ENCODE results near the gene PAFAH1B1. TPM values are rescaled to one million over a fixed set of nuclear protein-coding genes. Genes with fewer than 3 reads are reported as not detected.

PAFAH1B1 gene
- total and polyA plus RNA-seq, 2 experiments from 2014 or later, result 69.9 to 71.7 TPM

DNA sequence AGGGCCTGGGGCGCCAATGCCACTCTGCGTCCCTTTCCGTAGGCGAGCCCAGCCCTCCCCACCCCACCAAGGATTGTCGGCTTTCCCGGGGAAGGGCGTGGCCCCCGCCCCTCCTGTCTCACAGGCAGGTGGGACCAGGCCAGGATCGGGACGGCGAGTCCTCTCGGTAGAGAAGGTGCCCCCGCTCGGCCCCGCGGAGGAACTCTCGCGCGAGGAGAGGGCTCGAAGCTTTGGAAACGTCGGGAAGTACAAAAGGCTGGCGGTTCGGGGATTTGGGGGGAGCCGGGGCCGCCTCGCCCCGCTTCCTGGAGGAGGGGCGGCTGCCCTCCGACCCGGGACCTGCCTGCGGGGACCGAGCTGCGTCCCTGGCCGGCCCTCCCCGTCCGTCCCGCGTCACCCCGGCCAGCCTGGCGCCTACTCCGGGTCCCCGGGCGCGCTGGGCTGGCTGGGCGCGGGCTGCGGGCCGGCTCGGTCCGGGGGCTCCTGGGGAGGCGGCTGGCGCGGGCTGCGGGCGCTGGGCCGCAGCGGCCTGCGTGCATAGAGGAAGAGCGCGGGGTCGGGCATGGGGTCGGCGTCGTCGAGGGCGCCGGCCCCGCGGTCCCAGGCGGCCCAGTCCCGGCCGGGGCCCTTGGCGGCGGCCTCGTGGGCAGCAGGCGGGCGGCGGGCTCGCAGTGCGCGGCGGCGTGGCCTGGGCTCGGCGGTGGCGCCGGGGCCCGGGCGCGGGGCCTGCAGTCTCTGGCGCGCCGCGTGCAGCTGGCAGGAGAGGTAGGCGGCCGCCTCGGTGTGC lies 130.7 kb downstream of the PAFAH1B1 start:
- peak overlapping the region; percentile 57 for H3K4me3 ChIP-seq
- ATAC-seq, result peak; percentile 63

More for the DNA sequence above, 130.7 kb downstream of the PAFAH1B1 start:
- Histone ChIP-seq H3K4me1 (ENCODE audit: insufficient read depth) (peaks cover 28% of the 10 kb centered on the region), H3K27me3 (ENCODE audit: insufficient read depth) (peaks cover 3% of the 10 kb centered on the region; the same call in 1 of the 2 replicates), H3K27ac (ENCODE audit: low read depth) (no peak overlapping the region), H4K20me1 (replicated peaks; ENCODE audit: insufficient read depth) (peaks cover 3% of the 10 kb centered on the region; the same call in 1 of the 2 replicates), H3F3A (replicated peaks; ENCODE audit: low read depth) (peaks cover 10% of the 10 kb centered on the region), H3K36me3 (ENCODE audit: insufficient read depth) (no peaks in the 10 kb centered on the region), H2AFZ (no peak overlapping the region), H3K79me2 (replicated peaks; ENCODE audit: insufficient read depth) (no peaks in the 10 kb centered on the region), H3K4me2 (peak overlapping the region; percentile 80), H3K9me2 (ENCODE audit: insufficient read depth) (no peaks in the 10 kb centered on the region)
- H3K4me3 Mint-ChIP-seq, result peak overlapping the region; percentile 74
- peaks cover 3% of the 10 kb centered on the region; the same call in 1 of the 3 replicates for H3K36me3 Mint-ChIP-seq (ENCODE audit: low read depth)
- H3K9me3 Mint-ChIP-seq, result no peaks in the 10 kb centered on the region
- TF ChIP-seq EZH2 (IDR thresholded peaks at IDR 0.05; ENCODE audit: low read depth, unreplicated experiment), result no peak
- no peak for TF ChIP-seq ZNF114 (CRISPR knock-in tag; IDR thresholded peaks at IDR 0.05)
- TF ChIP-seq, protein P1, sequence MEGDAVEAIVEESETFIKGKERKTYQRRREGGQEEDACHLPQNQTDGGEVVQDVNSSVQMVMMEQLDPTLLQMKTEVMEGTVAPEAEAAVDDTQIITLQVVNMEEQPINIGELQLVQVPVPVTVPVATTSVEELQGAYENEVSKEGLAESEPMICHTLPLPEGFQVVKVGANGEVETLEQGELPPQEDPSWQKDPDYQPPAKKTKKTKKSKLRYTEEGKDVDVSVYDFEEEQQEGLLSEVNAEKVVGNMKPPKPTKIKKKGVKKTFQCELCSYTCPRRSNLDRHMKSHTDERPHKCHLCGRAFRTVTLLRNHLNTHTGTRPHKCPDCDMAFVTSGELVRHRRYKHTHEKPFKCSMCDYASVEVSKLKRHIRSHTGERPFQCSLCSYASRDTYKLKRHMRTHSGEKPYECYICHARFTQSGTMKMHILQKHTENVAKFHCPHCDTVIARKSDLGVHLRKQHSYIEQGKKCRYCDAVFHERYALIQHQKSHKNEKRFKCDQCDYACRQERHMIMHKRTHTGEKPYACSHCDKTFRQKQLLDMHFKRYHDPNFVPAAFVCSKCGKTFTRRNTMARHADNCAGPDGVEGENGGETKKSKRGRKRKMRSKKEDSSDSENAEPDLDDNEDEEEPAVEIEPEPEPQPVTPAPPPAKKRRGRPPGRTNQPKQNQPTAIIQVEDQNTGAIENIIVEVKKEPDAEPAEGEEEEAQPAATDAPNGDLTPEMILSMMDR (conservative IDR thresholded peaks at IDR 0.05; ENCODE audit: low read depth in 2 of 2), result no peak
- TF ChIP-seq EZH2phosphoT487 (IDR thresholded peaks at IDR 0.05; ENCODE audit: unreplicated experiment), result no peak
- no peak for TF ChIP-seq ZNF331 (CRISPR knock-in tag; IDR thresholded peaks at IDR 0.05; ENCODE audit: low read depth)
- TF ChIP-seq, protein P2, sequence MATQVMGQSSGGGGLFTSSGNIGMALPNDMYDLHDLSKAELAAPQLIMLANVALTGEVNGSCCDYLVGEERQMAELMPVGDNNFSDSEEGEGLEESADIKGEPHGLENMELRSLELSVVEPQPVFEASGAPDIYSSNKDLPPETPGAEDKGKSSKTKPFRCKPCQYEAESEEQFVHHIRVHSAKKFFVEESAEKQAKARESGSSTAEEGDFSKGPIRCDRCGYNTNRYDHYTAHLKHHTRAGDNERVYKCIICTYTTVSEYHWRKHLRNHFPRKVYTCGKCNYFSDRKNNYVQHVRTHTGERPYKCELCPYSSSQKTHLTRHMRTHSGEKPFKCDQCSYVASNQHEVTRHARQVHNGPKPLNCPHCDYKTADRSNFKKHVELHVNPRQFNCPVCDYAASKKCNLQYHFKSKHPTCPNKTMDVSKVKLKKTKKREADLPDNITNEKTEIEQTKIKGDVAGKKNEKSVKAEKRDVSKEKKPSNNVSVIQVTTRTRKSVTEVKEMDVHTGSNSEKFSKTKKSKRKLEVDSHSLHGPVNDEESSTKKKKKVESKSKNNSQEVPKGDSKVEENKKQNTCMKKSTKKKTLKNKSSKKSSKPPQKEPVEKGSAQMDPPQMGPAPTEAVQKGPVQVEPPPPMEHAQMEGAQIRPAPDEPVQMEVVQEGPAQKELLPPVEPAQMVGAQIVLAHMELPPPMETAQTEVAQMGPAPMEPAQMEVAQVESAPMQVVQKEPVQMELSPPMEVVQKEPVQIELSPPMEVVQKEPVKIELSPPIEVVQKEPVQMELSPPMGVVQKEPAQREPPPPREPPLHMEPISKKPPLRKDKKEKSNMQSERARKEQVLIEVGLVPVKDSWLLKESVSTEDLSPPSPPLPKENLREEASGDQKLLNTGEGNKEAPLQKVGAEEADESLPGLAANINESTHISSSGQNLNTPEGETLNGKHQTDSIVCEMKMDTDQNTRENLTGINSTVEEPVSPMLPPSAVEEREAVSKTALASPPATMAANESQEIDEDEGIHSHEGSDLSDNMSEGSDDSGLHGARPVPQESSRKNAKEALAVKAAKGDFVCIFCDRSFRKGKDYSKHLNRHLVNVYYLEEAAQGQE (IDR thresholded peaks at IDR 0.05; ENCODE audit: unreplicated experiment), result no peak
- no peak for TF ChIP-seq STAT1 (IDR thresholded peaks at IDR 0.05; ENCODE audit: unreplicated experiment)
- TF ChIP-seq, protein P3, sequence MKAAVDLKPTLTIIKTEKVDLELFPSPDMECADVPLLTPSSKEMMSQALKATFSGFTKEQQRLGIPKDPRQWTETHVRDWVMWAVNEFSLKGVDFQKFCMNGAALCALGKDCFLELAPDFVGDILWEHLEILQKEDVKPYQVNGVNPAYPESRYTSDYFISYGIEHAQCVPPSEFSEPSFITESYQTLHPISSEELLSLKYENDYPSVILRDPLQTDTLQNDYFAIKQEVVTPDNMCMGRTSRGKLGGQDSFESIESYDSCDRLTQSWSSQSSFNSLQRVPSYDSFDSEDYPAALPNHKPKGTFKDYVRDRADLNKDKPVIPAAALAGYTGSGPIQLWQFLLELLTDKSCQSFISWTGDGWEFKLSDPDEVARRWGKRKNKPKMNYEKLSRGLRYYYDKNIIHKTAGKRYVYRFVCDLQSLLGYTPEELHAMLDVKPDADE (IDR thresholded peaks at IDR 0.05), result no peak
- TF ChIP-seq CREB1 (CRISPR knock-in tag; IDR thresholded peaks at IDR 0.05; ENCODE audit: low read depth), result no peak
- no peak for TF ChIP-seq JUNB (IDR thresholded peaks at IDR 0.05; ENCODE audit: unreplicated experiment)
- TF ChIP-seq NANOG (IDR thresholded peaks at IDR 0.05; ENCODE audit: borderline replicate concordance), result no peak
- TF ChIP-seq POLR2AphosphoS5 (IDR thresholded peaks at IDR 0.05; ENCODE audit: low read depth), result no peak
- TF ChIP-seq, protein P4, sequence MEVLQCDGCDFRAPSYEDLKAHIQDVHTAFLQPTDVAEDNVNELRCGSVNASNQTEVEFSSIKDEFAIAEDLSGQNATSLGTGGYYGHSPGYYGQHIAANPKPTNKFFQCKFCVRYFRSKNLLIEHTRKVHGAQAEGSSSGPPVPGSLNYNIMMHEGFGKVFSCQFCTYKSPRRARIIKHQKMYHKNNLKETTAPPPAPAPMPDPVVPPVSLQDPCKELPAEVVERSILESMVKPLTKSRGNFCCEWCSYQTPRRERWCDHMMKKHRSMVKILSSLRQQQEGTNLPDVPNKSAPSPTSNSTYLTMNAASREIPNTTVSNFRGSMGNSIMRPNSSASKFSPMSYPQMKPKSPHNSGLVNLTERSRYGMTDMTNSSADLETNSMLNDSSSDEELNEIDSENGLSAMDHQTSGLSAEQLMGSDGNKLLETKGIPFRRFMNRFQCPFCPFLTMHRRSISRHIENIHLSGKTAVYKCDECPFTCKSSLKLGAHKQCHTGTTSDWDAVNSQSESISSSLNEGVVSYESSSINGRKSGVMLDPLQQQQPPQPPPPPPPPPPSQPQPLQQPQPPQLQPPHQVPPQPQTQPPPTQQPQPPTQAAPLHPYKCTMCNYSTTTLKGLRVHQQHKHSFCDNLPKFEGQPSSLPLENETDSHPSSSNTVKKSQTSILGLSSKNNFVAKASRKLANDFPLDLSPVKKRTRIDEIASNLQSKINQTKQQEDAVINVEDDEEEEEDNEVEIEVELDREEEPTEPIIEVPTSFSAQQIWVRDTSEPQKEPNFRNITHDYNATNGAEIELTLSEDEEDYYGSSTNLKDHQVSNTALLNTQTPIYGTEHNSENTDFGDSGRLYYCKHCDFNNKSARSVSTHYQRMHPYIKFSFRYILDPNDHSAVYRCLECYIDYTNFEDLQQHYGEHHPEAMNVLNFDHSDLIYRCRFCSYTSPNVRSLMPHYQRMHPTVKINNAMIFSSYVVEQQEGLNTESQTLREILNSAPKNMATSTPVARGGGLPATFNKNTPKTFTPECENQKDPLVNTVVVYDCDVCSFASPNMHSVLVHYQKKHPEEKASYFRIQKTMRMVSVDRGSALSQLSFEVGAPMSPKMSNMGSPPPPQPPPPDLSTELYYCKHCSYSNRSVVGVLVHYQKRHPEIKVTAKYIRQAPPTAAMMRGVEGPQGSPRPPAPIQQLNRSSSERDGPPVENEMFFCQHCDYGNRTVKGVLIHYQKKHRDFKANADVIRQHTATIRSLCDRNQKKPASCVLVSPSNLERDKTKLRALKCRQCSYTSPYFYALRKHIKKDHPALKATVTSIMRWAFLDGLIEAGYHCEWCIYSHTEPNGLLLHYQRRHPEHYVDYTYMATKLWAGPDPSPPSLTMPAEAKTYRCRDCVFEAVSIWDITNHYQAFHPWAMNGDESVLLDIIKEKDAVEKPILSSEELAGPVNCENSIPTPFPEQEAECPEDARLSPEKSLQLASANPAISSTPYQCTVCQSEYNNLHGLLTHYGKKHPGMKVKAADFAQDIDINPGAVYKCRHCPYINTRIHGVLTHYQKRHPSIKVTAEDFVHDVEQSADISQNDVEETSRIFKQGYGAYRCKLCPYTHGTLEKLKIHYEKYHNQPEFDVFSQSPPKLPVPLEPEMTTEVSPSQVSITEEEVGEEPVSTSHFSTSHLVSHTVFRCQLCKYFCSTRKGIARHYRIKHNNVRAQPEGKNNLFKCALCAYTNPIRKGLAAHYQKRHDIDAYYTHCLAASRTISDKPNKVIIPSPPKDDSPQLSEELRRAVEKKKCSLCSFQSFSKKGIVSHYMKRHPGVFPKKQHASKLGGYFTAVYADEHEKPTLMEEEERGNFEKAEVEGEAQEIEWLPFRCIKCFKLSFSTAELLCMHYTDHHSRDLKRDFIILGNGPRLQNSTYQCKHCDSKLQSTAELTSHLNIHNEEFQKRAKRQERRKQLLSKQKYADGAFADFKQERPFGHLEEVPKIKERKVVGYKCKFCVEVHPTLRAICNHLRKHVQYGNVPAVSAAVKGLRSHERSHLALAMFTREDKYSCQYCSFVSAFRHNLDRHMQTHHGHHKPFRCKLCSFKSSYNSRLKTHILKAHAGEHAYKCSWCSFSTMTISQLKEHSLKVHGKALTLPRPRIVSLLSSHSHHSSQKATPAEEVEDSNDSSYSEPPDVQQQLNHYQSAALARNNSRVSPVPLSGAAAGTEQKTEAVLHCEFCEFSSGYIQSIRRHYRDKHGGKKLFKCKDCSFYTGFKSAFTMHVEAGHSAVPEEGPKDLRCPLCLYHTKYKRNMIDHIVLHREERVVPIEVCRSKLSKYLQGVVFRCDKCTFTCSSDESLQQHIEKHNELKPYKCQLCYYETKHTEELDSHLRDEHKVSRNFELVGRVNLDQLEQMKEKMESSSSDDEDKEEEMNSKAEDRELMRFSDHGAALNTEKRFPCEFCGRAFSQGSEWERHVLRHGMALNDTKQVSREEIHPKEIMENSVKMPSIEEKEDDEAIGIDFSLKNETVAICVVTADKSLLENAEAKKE (CRISPR knock-in tag; IDR thresholded peaks at IDR 0.05), result no peak
- H3K27me3 Mint-ChIP-seq (ENCODE audit: insufficient read depth, low read depth, poor library complexity), result peaks cover 25% of the 10 kb centered on the region
- peaks cover 21% of the 10 kb centered on the region for H3K4me1 Mint-ChIP-seq
- no peak overlapping the region for H3K27ac Mint-ChIP-seq
- DNase-seq (ENCODE audit: low spot score), result peak; percentile 90

All from GM23338 (cell line).